Measurements from ENCODE around the gene NRG2.

DNA sequence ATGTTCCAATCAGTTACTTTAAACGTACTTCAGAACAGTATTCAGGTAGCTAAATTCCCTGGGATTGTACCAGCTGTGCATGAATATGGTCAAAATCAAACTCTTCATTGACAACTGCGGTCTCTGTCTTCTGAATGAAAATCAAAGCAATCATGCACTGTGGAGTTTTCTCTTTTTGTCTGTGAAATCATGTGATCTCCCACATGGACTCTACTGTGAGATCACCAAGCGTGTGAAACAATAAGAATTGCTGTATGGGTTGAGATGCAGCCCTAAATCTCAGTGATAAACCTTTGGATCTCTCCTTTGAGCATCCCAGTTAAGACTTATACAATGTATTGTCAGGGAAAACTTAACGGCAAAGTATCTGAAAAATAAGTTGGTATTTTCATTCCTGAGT, 6.1 kb downstream of the NRG2 start:
- TF ChIP-seq, protein P1, sequence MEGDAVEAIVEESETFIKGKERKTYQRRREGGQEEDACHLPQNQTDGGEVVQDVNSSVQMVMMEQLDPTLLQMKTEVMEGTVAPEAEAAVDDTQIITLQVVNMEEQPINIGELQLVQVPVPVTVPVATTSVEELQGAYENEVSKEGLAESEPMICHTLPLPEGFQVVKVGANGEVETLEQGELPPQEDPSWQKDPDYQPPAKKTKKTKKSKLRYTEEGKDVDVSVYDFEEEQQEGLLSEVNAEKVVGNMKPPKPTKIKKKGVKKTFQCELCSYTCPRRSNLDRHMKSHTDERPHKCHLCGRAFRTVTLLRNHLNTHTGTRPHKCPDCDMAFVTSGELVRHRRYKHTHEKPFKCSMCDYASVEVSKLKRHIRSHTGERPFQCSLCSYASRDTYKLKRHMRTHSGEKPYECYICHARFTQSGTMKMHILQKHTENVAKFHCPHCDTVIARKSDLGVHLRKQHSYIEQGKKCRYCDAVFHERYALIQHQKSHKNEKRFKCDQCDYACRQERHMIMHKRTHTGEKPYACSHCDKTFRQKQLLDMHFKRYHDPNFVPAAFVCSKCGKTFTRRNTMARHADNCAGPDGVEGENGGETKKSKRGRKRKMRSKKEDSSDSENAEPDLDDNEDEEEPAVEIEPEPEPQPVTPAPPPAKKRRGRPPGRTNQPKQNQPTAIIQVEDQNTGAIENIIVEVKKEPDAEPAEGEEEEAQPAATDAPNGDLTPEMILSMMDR (IDR thresholded peaks at IDR 0.05): no peak
- TF ChIP-seq POLR2A (IDR thresholded peaks at IDR 0.05): no peak
- TF ChIP-seq EP300 (IDR thresholded peaks at IDR 0.05): no peak

Data from ovary (tissue), 3 donors.